ENCODE data around the gene BTN1A1. TPM values are rescaled to one million over a fixed set of nuclear protein-coding genes. Genes with fewer than 3 reads are reported as not detected.
A peak's percentile ranks its signal among the peaks of the same experiment; 100 is the strongest.

The BTN1A1 gene
- total and polyA plus RNA-seq, 9 of the 15 experiments (the other 6 are each of a cell fraction or from before 2014, with no cell fraction given), result 0.01 to 0.15 (median 0.06) TPM; not detected in 4

DNA sequence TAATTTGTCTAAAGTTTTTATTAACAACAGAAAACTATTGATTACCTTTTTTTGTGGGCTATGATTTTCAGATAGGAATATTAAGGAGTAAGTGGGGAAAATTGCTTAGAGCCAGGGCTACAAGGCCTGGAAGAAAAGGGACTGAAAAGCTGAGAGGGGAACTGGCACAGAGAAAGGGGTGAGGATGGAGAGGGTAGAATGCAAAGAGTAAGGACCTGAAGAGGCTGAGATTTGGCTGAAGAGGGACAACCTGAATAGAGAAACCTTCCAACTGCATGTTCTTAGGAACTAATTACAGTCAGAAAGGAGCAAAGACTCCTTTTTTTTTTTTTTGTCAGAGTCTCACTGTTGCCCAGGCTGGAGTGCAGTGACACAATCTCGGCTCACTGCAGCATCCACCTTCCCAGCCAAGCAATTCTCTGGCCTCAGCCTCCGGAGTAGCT, 25.6 kb upstream of the BTN1A1 start (continued):
- TF ChIP-seq, protein P1, sequence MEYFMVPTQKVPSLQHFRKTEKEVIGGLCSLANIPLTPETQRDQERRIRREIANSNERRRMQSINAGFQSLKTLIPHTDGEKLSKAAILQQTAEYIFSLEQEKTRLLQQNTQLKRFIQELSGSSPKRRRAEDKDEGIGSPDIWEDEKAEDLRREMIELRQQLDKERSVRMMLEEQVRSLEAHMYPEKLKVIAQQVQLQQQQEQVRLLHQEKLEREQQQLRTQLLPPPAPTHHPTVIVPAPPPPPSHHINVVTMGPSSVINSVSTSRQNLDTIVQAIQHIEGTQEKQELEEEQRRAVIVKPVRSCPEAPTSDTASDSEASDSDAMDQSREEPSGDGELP (CRISPR knock-in tag; IDR thresholded peaks at IDR 0.05; ENCODE audit: borderline replicate concordance), result no peak
- TF ChIP-seq, protein P2, sequence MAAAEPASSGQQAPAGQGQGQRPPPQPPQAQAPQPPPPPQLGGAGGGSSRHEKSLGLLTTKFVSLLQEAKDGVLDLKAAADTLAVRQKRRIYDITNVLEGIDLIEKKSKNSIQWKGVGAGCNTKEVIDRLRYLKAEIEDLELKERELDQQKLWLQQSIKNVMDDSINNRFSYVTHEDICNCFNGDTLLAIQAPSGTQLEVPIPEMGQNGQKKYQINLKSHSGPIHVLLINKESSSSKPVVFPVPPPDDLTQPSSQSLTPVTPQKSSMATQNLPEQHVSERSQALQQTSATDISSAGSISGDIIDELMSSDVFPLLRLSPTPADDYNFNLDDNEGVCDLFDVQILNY (CRISPR knock-in tag; IDR thresholded peaks at IDR 0.05), result no peak
- no peak for TF ChIP-seq BCOR (IDR thresholded peaks at IDR 0.05)
- TF ChIP-seq, protein P3, sequence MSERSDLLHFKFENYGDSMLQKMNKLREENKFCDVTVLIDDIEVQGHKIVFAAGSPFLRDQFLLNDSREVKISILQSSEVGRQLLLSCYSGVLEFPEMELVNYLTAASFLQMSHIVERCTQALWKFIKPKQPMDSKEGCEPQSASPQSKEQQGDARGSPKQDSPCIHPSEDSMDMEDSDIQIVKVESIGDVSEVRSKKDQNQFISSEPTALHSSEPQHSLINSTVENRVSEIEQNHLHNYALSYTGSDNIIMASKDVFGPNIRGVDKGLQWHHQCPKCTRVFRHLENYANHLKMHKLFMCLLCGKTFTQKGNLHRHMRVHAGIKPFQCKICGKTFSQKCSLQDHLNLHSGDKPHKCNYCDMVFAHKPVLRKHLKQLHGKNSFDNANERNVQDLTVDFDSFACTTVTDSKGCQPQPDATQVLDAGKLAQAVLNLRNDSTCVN (CRISPR knock-in tag; IDR thresholded peaks at IDR 0.05), result peak; percentile 13; the same call in 1 of the 2 replicates
- TF ChIP-seq NFIC (IDR thresholded peaks at IDR 0.05), result no peak
- no peak for TF ChIP-seq SMARCC2 (IDR thresholded peaks at IDR 0.05; ENCODE audit: low read depth)
- TF ChIP-seq NFRKB (IDR thresholded peaks at IDR 0.05; ENCODE audit: low read depth), result peak; percentile 78
- TF ChIP-seq HIVEP1 (CRISPR knock-in tag; IDR thresholded peaks at IDR 0.05), result no peak
- TF ChIP-seq, protein P4, sequence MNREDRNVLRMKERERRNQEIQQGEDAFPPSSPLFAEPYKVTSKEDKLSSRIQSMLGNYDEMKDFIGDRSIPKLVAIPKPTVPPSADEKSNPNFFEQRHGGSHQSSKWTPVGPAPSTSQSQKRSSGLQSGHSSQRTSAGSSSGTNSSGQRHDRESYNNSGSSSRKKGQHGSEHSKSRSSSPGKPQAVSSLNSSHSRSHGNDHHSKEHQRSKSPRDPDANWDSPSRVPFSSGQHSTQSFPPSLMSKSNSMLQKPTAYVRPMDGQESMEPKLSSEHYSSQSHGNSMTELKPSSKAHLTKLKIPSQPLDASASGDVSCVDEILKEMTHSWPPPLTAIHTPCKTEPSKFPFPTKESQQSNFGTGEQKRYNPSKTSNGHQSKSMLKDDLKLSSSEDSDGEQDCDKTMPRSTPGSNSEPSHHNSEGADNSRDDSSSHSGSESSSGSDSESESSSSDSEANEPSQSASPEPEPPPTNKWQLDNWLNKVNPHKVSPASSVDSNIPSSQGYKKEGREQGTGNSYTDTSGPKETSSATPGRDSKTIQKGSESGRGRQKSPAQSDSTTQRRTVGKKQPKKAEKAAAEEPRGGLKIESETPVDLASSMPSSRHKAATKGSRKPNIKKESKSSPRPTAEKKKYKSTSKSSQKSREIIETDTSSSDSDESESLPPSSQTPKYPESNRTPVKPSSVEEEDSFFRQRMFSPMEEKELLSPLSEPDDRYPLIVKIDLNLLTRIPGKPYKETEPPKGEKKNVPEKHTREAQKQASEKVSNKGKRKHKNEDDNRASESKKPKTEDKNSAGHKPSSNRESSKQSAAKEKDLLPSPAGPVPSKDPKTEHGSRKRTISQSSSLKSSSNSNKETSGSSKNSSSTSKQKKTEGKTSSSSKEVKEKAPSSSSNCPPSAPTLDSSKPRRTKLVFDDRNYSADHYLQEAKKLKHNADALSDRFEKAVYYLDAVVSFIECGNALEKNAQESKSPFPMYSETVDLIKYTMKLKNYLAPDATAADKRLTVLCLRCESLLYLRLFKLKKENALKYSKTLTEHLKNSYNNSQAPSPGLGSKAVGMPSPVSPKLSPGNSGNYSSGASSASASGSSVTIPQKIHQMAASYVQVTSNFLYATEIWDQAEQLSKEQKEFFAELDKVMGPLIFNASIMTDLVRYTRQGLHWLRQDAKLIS (CRISPR knock-in tag; IDR thresholded peaks at IDR 0.05), result no peak
- TF ChIP-seq, protein P5, sequence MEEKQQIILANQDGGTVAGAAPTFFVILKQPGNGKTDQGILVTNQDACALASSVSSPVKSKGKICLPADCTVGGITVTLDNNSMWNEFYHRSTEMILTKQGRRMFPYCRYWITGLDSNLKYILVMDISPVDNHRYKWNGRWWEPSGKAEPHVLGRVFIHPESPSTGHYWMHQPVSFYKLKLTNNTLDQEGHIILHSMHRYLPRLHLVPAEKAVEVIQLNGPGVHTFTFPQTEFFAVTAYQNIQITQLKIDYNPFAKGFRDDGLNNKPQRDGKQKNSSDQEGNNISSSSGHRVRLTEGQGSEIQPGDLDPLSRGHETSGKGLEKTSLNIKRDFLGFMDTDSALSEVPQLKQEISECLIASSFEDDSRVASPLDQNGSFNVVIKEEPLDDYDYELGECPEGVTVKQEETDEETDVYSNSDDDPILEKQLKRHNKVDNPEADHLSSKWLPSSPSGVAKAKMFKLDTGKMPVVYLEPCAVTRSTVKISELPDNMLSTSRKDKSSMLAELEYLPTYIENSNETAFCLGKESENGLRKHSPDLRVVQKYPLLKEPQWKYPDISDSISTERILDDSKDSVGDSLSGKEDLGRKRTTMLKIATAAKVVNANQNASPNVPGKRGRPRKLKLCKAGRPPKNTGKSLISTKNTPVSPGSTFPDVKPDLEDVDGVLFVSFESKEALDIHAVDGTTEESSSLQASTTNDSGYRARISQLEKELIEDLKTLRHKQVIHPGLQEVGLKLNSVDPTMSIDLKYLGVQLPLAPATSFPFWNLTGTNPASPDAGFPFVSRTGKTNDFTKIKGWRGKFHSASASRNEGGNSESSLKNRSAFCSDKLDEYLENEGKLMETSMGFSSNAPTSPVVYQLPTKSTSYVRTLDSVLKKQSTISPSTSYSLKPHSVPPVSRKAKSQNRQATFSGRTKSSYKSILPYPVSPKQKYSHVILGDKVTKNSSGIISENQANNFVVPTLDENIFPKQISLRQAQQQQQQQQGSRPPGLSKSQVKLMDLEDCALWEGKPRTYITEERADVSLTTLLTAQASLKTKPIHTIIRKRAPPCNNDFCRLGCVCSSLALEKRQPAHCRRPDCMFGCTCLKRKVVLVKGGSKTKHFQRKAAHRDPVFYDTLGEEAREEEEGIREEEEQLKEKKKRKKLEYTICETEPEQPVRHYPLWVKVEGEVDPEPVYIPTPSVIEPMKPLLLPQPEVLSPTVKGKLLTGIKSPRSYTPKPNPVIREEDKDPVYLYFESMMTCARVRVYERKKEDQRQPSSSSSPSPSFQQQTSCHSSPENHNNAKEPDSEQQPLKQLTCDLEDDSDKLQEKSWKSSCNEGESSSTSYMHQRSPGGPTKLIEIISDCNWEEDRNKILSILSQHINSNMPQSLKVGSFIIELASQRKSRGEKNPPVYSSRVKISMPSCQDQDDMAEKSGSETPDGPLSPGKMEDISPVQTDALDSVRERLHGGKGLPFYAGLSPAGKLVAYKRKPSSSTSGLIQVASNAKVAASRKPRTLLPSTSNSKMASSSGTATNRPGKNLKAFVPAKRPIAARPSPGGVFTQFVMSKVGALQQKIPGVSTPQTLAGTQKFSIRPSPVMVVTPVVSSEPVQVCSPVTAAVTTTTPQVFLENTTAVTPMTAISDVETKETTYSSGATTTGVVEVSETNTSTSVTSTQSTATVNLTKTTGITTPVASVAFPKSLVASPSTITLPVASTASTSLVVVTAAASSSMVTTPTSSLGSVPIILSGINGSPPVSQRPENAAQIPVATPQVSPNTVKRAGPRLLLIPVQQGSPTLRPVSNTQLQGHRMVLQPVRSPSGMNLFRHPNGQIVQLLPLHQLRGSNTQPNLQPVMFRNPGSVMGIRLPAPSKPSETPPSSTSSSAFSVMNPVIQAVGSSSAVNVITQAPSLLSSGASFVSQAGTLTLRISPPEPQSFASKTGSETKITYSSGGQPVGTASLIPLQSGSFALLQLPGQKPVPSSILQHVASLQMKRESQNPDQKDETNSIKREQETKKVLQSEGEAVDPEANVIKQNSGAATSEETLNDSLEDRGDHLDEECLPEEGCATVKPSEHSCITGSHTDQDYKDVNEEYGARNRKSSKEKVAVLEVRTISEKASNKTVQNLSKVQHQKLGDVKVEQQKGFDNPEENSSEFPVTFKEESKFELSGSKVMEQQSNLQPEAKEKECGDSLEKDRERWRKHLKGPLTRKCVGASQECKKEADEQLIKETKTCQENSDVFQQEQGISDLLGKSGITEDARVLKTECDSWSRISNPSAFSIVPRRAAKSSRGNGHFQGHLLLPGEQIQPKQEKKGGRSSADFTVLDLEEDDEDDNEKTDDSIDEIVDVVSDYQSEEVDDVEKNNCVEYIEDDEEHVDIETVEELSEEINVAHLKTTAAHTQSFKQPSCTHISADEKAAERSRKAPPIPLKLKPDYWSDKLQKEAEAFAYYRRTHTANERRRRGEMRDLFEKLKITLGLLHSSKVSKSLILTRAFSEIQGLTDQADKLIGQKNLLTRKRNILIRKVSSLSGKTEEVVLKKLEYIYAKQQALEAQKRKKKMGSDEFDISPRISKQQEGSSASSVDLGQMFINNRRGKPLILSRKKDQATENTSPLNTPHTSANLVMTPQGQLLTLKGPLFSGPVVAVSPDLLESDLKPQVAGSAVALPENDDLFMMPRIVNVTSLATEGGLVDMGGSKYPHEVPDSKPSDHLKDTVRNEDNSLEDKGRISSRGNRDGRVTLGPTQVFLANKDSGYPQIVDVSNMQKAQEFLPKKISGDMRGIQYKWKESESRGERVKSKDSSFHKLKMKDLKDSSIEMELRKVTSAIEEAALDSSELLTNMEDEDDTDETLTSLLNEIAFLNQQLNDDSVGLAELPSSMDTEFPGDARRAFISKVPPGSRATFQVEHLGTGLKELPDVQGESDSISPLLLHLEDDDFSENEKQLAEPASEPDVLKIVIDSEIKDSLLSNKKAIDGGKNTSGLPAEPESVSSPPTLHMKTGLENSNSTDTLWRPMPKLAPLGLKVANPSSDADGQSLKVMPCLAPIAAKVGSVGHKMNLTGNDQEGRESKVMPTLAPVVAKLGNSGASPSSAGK (IDR thresholded peaks at IDR 0.05), result no peak
